Measurements from ENCODE around the gene KLRF2. TPM values are rescaled to one million over a fixed set of nuclear protein-coding genes. Genes with fewer than 3 reads are reported as not detected.

KLRF2 gene
- total RNA-seq, 1 experiment from 2014 or later, result not detected

DNA sequence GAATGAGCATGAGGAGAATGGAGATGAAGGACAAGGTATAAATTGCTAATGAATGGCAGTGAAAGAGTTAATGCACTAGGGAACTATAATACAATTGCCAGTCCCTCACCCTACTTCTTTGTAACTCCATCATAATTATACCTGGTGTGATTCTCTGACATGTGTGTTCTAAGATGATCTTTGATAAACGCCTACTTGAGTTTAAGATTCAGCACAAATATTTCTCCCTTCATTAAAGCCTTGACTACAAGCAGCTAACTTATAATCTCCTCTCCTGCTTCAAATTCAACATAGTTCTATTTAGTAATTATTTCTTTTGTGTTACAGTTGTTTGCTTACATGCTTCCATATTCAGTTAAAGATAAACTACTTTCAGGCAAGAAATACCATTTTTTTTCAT, 60.5 kb downstream of the KLRF2 start:
- no TSS peak for BruUV-seq (replicated peaks)
- intact Hi-C loops (cut with micrococcal nuclease; ENCODE audit: unreplicated experiment), result no loop called here
- Mint-ChIP-seq H3K4me3 (ENCODE audit: low read depth, unreplicated experiment) (no peak overlapping the region), H3K27ac (ENCODE audit: unreplicated experiment) (no peak overlapping the region), H3K4me1 (ENCODE audit: low read depth, unreplicated experiment) (no peaks in the 10 kb centered on the region), H3K27me3 (ENCODE audit: unreplicated experiment) (peaks cover 56% of the 10 kb centered on the region), H3K9me3 (ENCODE audit: low read depth, unreplicated experiment) (no peaks in the 10 kb centered on the region), H3K36me3 (ENCODE audit: insufficient read depth, unreplicated experiment) (no peaks in the 10 kb centered on the region)
- no peak for DNase-seq
- CTCF ChIA-PET, result no interaction called here
- TF ChIP-seq, protein P1, sequence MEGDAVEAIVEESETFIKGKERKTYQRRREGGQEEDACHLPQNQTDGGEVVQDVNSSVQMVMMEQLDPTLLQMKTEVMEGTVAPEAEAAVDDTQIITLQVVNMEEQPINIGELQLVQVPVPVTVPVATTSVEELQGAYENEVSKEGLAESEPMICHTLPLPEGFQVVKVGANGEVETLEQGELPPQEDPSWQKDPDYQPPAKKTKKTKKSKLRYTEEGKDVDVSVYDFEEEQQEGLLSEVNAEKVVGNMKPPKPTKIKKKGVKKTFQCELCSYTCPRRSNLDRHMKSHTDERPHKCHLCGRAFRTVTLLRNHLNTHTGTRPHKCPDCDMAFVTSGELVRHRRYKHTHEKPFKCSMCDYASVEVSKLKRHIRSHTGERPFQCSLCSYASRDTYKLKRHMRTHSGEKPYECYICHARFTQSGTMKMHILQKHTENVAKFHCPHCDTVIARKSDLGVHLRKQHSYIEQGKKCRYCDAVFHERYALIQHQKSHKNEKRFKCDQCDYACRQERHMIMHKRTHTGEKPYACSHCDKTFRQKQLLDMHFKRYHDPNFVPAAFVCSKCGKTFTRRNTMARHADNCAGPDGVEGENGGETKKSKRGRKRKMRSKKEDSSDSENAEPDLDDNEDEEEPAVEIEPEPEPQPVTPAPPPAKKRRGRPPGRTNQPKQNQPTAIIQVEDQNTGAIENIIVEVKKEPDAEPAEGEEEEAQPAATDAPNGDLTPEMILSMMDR (IDR thresholded peaks at IDR 0.05; ENCODE audit: unreplicated experiment), result no peak

DNA sequence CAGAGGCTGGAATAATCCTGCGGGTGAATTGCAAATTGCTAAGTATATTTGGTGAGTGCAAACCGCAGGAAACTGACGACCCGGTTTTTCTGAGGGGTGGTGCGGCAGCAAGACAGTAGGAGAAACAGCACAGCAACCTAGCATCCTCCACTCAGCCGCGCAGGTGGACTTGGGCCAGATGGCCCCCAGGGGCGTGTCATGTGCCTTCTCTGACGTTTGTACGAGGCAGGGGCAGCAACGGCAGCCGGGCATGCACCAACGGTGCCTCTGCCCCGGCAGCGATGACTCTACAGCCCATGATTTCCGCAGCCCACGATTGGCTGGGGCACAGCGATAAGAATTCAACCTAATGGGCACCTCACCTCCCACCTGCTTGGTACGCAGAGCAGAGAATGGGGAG, 62.0 kb downstream of the KLRF2 start:
- Mint-ChIP-seq H3K27me3 (ENCODE audit: unreplicated experiment) (peaks cover 60% of the 10 kb centered on the region), H3K27ac (ENCODE audit: unreplicated experiment) (no peak overlapping the region), H3K4me1 (ENCODE audit: low read depth, unreplicated experiment) (no peaks in the 10 kb centered on the region), H3K36me3 (ENCODE audit: insufficient read depth, unreplicated experiment) (no peaks in the 10 kb centered on the region), H3K9me3 (ENCODE audit: low read depth, unreplicated experiment) (no peaks in the 10 kb centered on the region), H3K4me3 (ENCODE audit: low read depth, unreplicated experiment) (no peak overlapping the region)
- no peak for DNase-seq
- intact Hi-C loops (cut with micrococcal nuclease; ENCODE audit: unreplicated experiment), result no loop called here
- CTCF ChIA-PET, result no interaction called here
- BruUV-seq (replicated peaks), result no TSS peak
- TF ChIP-seq, protein P1 (IDR thresholded peaks at IDR 0.05; ENCODE audit: unreplicated experiment), result no peak

DNA sequence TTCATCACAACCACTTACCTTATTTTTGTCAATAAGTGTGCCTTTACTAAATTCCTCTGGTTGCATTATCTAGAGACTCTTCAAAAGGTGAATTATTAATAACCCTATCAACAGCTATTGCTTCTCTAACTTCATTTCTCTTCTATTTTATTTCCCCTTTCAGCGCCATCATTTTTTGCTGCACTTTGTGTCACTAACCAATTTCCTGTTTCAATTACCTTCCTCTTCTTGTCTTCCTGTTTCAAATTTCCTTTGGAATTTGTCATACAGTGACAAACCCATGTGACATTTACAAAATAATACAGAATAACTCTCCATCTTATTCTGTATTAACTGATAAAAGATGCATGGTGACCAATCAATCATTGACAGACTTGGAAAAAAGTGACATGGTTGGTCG, 63.1 kb downstream of the KLRF2 start:
- intact Hi-C loops (cut with micrococcal nuclease; ENCODE audit: unreplicated experiment), result no loop called here
- no peaks in the 10 kb centered on the region for H3K4me1 Mint-ChIP-seq (ENCODE audit: low read depth, unreplicated experiment)
- peaks cover 64% of the 10 kb centered on the region for H3K27me3 Mint-ChIP-seq (ENCODE audit: unreplicated experiment)
- no peak overlapping the region for H3K4me3 Mint-ChIP-seq (ENCODE audit: low read depth, unreplicated experiment)
- TF ChIP-seq, protein P1 (IDR thresholded peaks at IDR 0.05; ENCODE audit: unreplicated experiment), result no peak
- CTCF ChIA-PET, result no interaction called here
- no peaks in the 10 kb centered on the region for H3K36me3 Mint-ChIP-seq (ENCODE audit: insufficient read depth, unreplicated experiment)
- H3K9me3 Mint-ChIP-seq (ENCODE audit: low read depth, unreplicated experiment), result no peaks in the 10 kb centered on the region
- BruUV-seq (replicated peaks), result no TSS peak
- no peak for DNase-seq
- H3K27ac Mint-ChIP-seq (ENCODE audit: unreplicated experiment), result no peak overlapping the region

Other genes starting within 250 kb of the KLRF2 start
- 5.8 and 9.5 TPM in 2 replicates for gene CLEC2D, start 211.8 kb upstream of the KLRF2 start, total RNA-seq (2022)
- gene CLECL1, start 148.4 kb upstream of the KLRF2 start, total RNA-seq (2022), result not detected in 2 replicates
- gene CD69, start 120.6 kb upstream of the KLRF2 start, total RNA-seq (2022), result 1.7 and 2.6 TPM in 2 replicates
- gene KLRF1, start 54.0 kb upstream of the KLRF2 start, total RNA-seq (2022), result 0.32 TPM in 1 of 2 replicates, not detected in the other
- 0.51 TPM in 1 of 2 replicates, not detected in the other for gene CLEC2B, start 12.1 kb upstream of the KLRF2 start, total RNA-seq (2022)
- gene CLEC2A, start 50.9 kb downstream of the KLRF2 start, total RNA-seq (2022), result not detected in 2 replicates
- gene CLEC12A, start 89.9 kb downstream of the KLRF2 start, total RNA-seq (2022), result not detected in 2 replicates
- gene CLEC1B, start 117.6 kb downstream of the KLRF2 start, total RNA-seq (2022), result not detected in 2 replicates
- gene CLEC12B, start 129.1 kb downstream of the KLRF2 start, total RNA-seq (2022), result not detected in 2 replicates
- gene CLEC9A, start 149.2 kb downstream of the KLRF2 start, total RNA-seq (2022), result not detected in 2 replicates
- gene CLEC1A, start 217.5 kb downstream of the KLRF2 start, total RNA-seq (2022), result not detected in 2 replicates
- 1.2 and 1.4 TPM in 2 replicates for gene CLEC7A, start 248.7 kb downstream of the KLRF2 start, total RNA-seq (2022)

Measured in Calu3 (cell line).